HG03045 (cell line): Measurements from ENCODE around the gene SSX2IP.
"Not testable (repeated sequence)": the region's sequence is repeated elsewhere in the genome, so short reads cannot be mapped to it uniquely, and the experiment has no call there.

Source experiments
- ATAC-seq: cut with Tn5 transposase; IDR thresholded peaks from one replicate; pipeline ENCODE4 v1.9.1; 2021; ENCODE audit warnings: mild to moderate bottlenecking, moderate library complexity; ENCODE audit not compliant: unreplicated experiment

Gene SSX2IP

GRCh38 chr1:84621553-84621952 is 68.7 kb downstream of the SSX2IP start:
- no peak for ATAC-seq

- ATAC-seq, result peak; percentile 98
Measured at GRCh38 chr1:84620720-84621313, 69.4 kb downstream of the SSX2IP start.

GRCh38 chr1:84619383-84620102 is 70.7 kb downstream of the SSX2IP start:
- ATAC-seq, result no peak

- no peak for ATAC-seq
Measured at GRCh38 chr1:84617349-84617748, 72.9 kb downstream of the SSX2IP start.

GRCh38 chr1:84615790-84616189 is 74.5 kb downstream of the SSX2IP start:
- ATAC-seq, result no peak

GRCh38 chr1:84613887-84614286 is 76.4 kb downstream of the SSX2IP start:
- no peak for ATAC-seq

GRCh38 chr1:84613026-84613425 is 77.2 kb downstream of the SSX2IP start:
- ATAC-seq, result no peak

- no peak for ATAC-seq
Measured at GRCh38 chr1:84611796-84612195, 78.5 kb downstream of the SSX2IP start.

- ATAC-seq, result no peak
Measured at GRCh38 chr1:84611091-84611490, 79.2 kb downstream of the SSX2IP start.

- ATAC-seq, result no peak
Measured at GRCh38 chr1:84606977-84607376, 83.3 kb downstream of the SSX2IP start.

GRCh38 chr1:84605157-84605556 is 85.1 kb downstream of the SSX2IP start:
- ATAC-seq, result no peak

GRCh38 chr1:84603941-84604830 is 86.1 kb downstream of the SSX2IP start:
- ATAC-seq, result no peak

GRCh38 chr1:84603223-84603622 is 87.0 kb downstream of the SSX2IP start:
- no peak for ATAC-seq

- ATAC-seq, result no peak
Measured at GRCh38 chr1:84600796-84601195, 89.5 kb downstream of the SSX2IP start.

GRCh38 chr1:84598846-84599741 is 91.2 kb downstream of the SSX2IP start:
- peak; percentile 69 for ATAC-seq

- ATAC-seq, result peak; percentile 3
Measured at GRCh38 chr1:84598418-84598817, 91.8 kb downstream of the SSX2IP start.

- ATAC-seq, result no peak
Measured at GRCh38 chr1:84597011-84597410, 93.2 kb downstream of the SSX2IP start.

- ATAC-seq, result not testable (repeated sequence)
Measured at GRCh38 chr1:84594959-84595358, 95.3 kb downstream of the SSX2IP start.
